Choroid plexus epithelial cell (primary cell): Measurements from ENCODE around the gene CDH13.
A peak's percentile ranks its signal among the peaks of the same experiment; 100 is the strongest.

ENCODE experiments used
- DNase-seq: peaks from one replicate; pipeline ENCODE4 v3.0.0-alpha.2; 2010; ENCODE audit warnings: low read depth
- H3K4me3 ChIP-seq: 2 replicates; pipeline ENCODE4 v1.5.1; 2011; ENCODE audit warnings: low read depth, mild to moderate bottlenecking, control low read depth, low read length, moderate library complexity
- CTCF ChIP-seq: conservative IDR thresholded peaks from 2 replicates; pipeline ENCODE4 v1.5.1; 2011; ENCODE audit warnings: low read depth, mild to moderate bottlenecking, control low read depth, inconsistent platforms, low read length, moderate library complexity

CDH13 gene

DNA sequence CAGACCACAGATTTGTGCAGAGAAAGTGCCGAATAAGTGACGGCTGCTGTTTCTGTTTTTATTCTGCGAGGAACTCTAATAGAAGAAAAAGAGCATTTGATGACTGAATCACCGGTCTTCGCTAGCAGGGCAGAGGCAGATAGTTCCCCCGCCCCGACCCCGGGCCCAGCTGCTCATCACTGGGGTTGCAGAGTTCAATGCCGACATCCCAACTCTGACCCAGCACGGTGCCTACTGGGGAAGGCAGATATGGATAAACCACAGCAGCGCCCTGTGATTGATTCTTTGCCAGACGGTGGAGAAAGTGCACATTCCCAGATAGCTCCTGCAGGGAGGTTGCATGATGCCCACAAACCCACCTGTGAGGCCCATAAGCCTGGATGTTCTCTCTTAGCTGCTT lies 823.1 kb downstream of the CDH13 start:
- H3K4me3 ChIP-seq, result no peak overlapping the region
- no peak for DNase-seq
- no peak for TF ChIP-seq CTCF

- H3K4me3 ChIP-seq, result no peak overlapping the region
- no peak for DNase-seq
- TF ChIP-seq CTCF, result no peak
Observed at GRCh38 chr16:83453977-83454376, 827.2 kb downstream of the CDH13 start.

- no peak overlapping the region for H3K4me3 ChIP-seq
- no peak for DNase-seq
- no peak for TF ChIP-seq CTCF
Observed at GRCh38 chr16:83455716-83456115, 828.9 kb downstream of the CDH13 start.

DNA sequence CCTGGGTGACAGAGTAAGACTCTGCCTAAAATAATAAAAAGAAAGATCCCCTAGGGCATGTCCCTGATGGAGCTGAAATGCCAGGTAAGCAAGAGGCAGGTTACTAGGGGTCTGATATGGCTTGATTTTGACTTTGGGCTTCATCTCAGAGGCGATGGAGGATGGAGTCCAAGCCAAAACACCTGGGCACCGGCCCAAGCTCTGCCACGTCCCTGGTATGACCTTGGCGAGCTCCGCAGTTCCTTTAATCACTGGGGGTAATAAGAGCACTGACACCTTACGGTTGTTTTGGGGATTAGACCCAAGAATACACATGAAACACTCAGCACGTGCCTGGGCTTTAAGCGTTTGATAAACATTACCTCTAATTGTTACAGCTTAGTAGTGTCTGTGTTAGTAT lies 830.2 kb downstream of the CDH13 start:
- no peak overlapping the region for H3K4me3 ChIP-seq
- no peak for DNase-seq
- TF ChIP-seq CTCF, result no peak

DNA sequence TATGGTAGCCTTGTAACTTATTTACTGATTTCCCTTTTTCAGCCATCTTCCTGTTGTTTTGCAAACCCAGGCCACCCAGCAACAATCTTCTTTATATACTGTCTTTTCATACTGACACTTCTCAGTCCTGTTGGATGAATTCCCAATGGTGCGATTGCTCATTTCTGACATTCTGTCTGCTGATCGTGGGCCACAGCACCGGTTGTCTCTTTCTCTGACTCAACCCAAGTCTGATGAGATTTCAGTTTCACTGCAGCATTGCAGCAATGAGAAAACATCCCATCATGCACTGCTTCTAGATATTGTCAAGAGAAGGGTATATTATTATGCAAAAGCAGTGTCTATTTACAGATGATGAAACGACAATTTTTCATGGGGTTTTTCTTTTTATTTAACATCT lies 831.8 kb downstream of the CDH13 start:
- DNase-seq, result peak; percentile 93
- no peak for TF ChIP-seq CTCF
- no peak overlapping the region for H3K4me3 ChIP-seq

GRCh38 chr16:83464991-83465390 lies 838.2 kb downstream of the CDH13 start:
- DNase-seq, result no peak
- no peak overlapping the region for H3K4me3 ChIP-seq
- no peak for TF ChIP-seq CTCF

DNA sequence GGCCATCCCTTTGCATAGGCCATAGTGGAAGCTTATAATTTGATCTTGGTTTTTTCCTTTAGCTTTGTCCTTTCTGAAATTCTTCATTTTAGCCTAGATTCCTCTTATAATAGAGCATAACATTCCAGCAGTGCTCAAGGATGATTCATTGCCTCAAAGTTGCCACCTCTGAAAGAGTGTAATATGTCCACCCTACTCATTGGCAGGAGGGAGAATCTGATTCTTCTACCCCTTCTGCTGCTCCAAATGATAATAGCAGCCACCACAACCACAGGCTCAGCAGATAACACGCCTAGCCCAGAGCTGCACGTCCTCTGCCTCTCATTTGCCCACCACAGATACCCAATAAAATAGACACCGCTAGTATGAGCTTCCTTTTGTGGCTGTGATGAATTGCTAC lies 843.6 kb downstream of the CDH13 start:
- no peak for TF ChIP-seq CTCF
- H3K4me3 ChIP-seq, result no peak overlapping the region
- peak; percentile 64 for DNase-seq
